WTC11 (cell line): ENCODE data around the gene FIZ1. TPM values are rescaled to one million over a fixed set of nuclear protein-coding genes. Genes with fewer than 3 reads are reported as not detected.
A peak's percentile ranks its signal among the peaks of the same experiment; 100 is the strongest.

Experiments used
- ATAC-seq: fragments of 200-7000 bp; cut with Tn5 transposase; 2 replicates; pipeline ENCODE4 v1.10.0; 2021; ENCODE audit warnings: mild to moderate bottlenecking, moderate library complexity
- CTCF ChIA-PET: fragments of 300-600 bp; sonication (Branson Sonifier 250); formaldehyde crosslinking; loops from one replicate; lab custom pipeline; 2021; ENCODE audit warnings: antibody characterized with exemption; lab: Charles Lee
- POLR2A ChIA-PET: fragments of 350-600 bp; sonication (Branson Sonifier 250); formaldehyde crosslinking; loops from one replicate; lab custom pipeline; 2021; ENCODE audit warnings: antibody characterized with exemption; lab: Charles Lee
- DNase-seq: peaks from one replicate; pipeline ENCODE4 v3.0.0; 2021; ENCODE audit warnings: low spot score
- H3K27ac Mint-ChIP-seq: 2 replicates; pipeline ENCODE4 v1.8.0; 2021; ENCODE audit warnings: mixed read lengths
- H3K27me3 Mint-ChIP-seq: 2 replicates; pipeline ENCODE4 v1.8.0; 2021; ENCODE audit warnings: low read depth, mild to moderate bottlenecking, moderate library complexity, mixed read lengths
- H3K36me3 Mint-ChIP-seq: 2 replicates; pipeline ENCODE4 v1.8.0; 2021; ENCODE audit warnings: mixed read lengths
- H3K4me1 Mint-ChIP-seq: 2 replicates; pipeline ENCODE4 v1.8.0; 2022; ENCODE audit warnings: mixed read lengths
- H3K4me3 Mint-ChIP-seq: 2 replicates; pipeline ENCODE4 v1.8.0; 2021; ENCODE audit warnings: mild to moderate bottlenecking, moderate library complexity, mixed read lengths
- H3K9me3 Mint-ChIP-seq: 2 replicates; pipeline ENCODE4 v1.8.0; 2021; ENCODE audit warnings: mixed read lengths
- CTCF ChIP-seq: fragments of 200-600 bp; IDR thresholded peaks from 2 replicates; pipeline ENCODE4 v1.8.0; 2022; ENCODE audit warnings: antibody characterized with exemption
- E2F5 ChIP-seq: sonication (generic); formaldehyde crosslinking; IDR thresholded peaks from 2 replicates; pipeline ENCODE4 v1.8.1; 2022; ENCODE audit warnings: mild to moderate bottlenecking, moderate library complexity, missing genetic modification reagents
- ESRRA ChIP-seq: sonication (generic); formaldehyde crosslinking; IDR thresholded peaks from 2 replicates; pipeline ENCODE4 v1.8.1; 2022; ENCODE audit warnings: mild to moderate bottlenecking, missing genetic modification reagents, borderline replicate concordance
- GABPB1 ChIP-seq: sonication (generic); formaldehyde crosslinking; IDR thresholded peaks from 2 replicates; pipeline ENCODE4 v1.8.1; 2023; ENCODE audit warnings: mild to moderate bottlenecking, missing genetic modification reagents
- GRHL2 ChIP-seq: fragments of 250-450 bp; sonication (Bioruptor Pico); IDR thresholded peaks from 2 replicates; pipeline ENCODE4 v1.8.0; 2022; ENCODE audit warnings: mild to moderate bottlenecking, moderate library complexity; ENCODE audit not compliant: insufficient replicate concordance, severe bottlenecking
- GTF2I ChIP-seq: fragments of 250-450 bp; sonication (Bioruptor Pico); conservative IDR thresholded peaks from 2 replicates; pipeline ENCODE4 v1.4.0; 2021; ENCODE audit warnings: mild to moderate bottlenecking
- MAX ChIP-seq: sonication (generic); formaldehyde crosslinking; IDR thresholded peaks from 2 replicates; pipeline ENCODE4 v1.8.0; 2022; ENCODE audit warnings: mild to moderate bottlenecking, missing genetic modification reagents
- NFATC4 ChIP-seq: fragments of 250-450 bp; sonication (Bioruptor Pico); IDR thresholded peaks from 2 replicates; pipeline ENCODE4 v1.9.0; 2021; ENCODE audit warnings: mild to moderate bottlenecking
- PRDM15 ChIP-seq: sonication (generic); formaldehyde crosslinking; IDR thresholded peaks from 2 replicates; pipeline ENCODE4 v1.8.0; 2022; ENCODE audit warnings: missing genetic modification reagents
- SP1 ChIP-seq: sonication (generic); formaldehyde crosslinking; conservative IDR thresholded peaks from 2 replicates; pipeline ENCODE4 v1.8.1; 2022; ENCODE audit warnings: missing genetic modification reagents
- TCF7 ChIP-seq: sonication (generic); formaldehyde crosslinking; IDR thresholded peaks from 2 replicates; pipeline ENCODE4 v1.8.0; 2022; ENCODE audit warnings: mild to moderate bottlenecking, low read depth, missing genetic modification reagents, moderate library complexity
- USF1 ChIP-seq: sonication (generic); formaldehyde crosslinking; IDR thresholded peaks from 2 replicates; pipeline ENCODE4 v1.8.0; 2022; ENCODE audit warnings: mild to moderate bottlenecking, missing genetic modification reagents
- ZBTB21 ChIP-seq: sonication (generic); formaldehyde crosslinking; IDR thresholded peaks from 2 replicates; pipeline ENCODE4 v1.8.1; 2023; ENCODE audit warnings: mild to moderate bottlenecking, missing genetic modification reagents, borderline replicate concordance
- ZBTB43 ChIP-seq: sonication (generic); formaldehyde crosslinking; IDR thresholded peaks from 2 replicates; pipeline ENCODE4 v1.8.1; 2023; ENCODE audit warnings: mild to moderate bottlenecking, missing genetic modification reagents
- total RNA-seq: library from RNA; stranded (reverse); gene quantifications from 3 replicates; pipeline ENCODE4 v1.2.3, GENCODE V29; 2021

Gene FIZ1
- total RNA-seq, 1 experiment from 2014 or later, result 20.1 TPM

GRCh38 chr19:55605637-55606470, 6.5 kb upstream of the FIZ1 start, which contains the start of gene ZNF865:
Gene ZNF865 (plus strand): TSS chr19:55605647. CDS start chr19:55613619, 7,972 bp downstream.
- Mint-ChIP-seq H3K9me3 (no peaks in the 10 kb centered on the region), H3K4me3 (peak within 1 kb of the TSS; percentile 98), H3K4me1 (peaks cover 27% of the 10 kb centered on the region), H3K27ac (peak within 1 kb of the TSS; percentile 99), H3K36me3 (peaks cover 22% of the 10 kb centered on the region), H3K27me3 (no peaks in the 10 kb centered on the region)
- POLR2A ChIA-PET, result interaction anchor here (0.7 to 1.9 kb wide), 9 partner anchors 13 to 121 kb away, joined by 3 to 10 read pairs (median 5); partner anchors contain the start of genes NAT14 and ZNF784
- ATAC-seq, result peak; percentile 43
- CTCF ChIA-PET, result interaction anchor here (0.5 to 4.4 kb wide), 44 partner anchors 7 to 516 kb away, joined by 3 to 55 read pairs (median 4); partner anchors contain the start of genes CCDC106, ISOC2, U2AF2 and ZNF579
- DNase-seq, result peak; percentile 81
- TF ChIP-seq CTCF (0 out of 2 replicates have a peak, but pooled peaks have one; percentile 14), PRDM15 (no peak), MAX (CRISPR knock-in tag) (no peak), ZBTB21 (CRISPR knock-in tag) (no peak), NFATC4 (no peak)

- H3K27ac Mint-ChIP-seq, result peak overlapping the region; percentile 99
- peak overlapping the region; percentile 83 for H3K4me3 Mint-ChIP-seq
- H3K9me3 Mint-ChIP-seq, result no peaks in the 10 kb centered on the region
- H3K27me3 Mint-ChIP-seq, result no peaks in the 10 kb centered on the region
- peaks cover 27% of the 10 kb centered on the region for H3K4me1 Mint-ChIP-seq
- CTCF ChIA-PET, result interaction anchor here (0.5 to 4.4 kb wide), 23 partner anchors 8 to 459 kb away, joined by 3 to 55 read pairs (median 7); partner anchors contain the start of genes CCDC106, TMEM238, U2AF2 and ZNF579
- POLR2A ChIA-PET, result interaction anchor here (0.6 to 1.9 kb wide), 9 partner anchors 8 to 412 kb away, joined by 3 to 9 read pairs (median 5); partner anchors contain the start of genes NAT14 and ZNF784
- peaks cover 22% of the 10 kb centered on the region for H3K36me3 Mint-ChIP-seq
- DNase-seq, result peak; percentile 98
- ATAC-seq, result peak; percentile 58
- peak; percentile 34; the same call in 1 of the 2 replicates for TF ChIP-seq GABPB1 (CRISPR knock-in tag)
- no peak for TF ChIP-seq E2F5
- no peak for TF ChIP-seq ZBTB43 (CRISPR knock-in tag)
- TF ChIP-seq SP1, result peak; percentile 83
- no peak for TF ChIP-seq GRHL2
- TF ChIP-seq TCF7 (CRISPR knock-in tag), result no peak
- peak; percentile 42; the same call in 1 of the 2 replicates for TF ChIP-seq PRDM15
- no peak for TF ChIP-seq GTF2I (CRISPR knock-in tag)
- no peak for TF ChIP-seq ESRRA (CRISPR knock-in tag)
- no peak for TF ChIP-seq USF1 (CRISPR knock-in tag)
Observed at GRCh38 chr19:55605207-55605636, 5.9 kb upstream of the FIZ1 start.
